ENCODE results near the gene ADGRL2.

DNA sequence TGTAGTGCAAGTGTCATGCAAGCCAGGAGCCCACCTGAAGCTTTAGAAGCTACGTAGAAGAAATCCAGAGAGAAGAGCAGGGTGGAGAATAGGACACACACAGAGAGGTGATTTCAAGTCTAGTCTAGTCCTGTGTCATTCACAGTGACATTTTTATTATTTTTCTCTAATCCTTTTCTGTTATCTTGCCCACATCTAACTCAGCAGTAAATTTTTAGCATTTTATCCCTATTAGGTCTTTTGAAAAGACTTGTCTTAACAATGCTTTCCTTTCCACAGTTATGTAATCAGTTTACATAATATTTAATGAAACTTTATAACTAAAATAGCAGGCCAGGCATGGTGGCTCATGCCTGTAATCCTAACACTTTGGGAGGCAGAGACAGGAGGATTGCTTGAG lies 198.6 kb downstream of the ADGRL2 start:
- TF ChIP-seq, protein P1, sequence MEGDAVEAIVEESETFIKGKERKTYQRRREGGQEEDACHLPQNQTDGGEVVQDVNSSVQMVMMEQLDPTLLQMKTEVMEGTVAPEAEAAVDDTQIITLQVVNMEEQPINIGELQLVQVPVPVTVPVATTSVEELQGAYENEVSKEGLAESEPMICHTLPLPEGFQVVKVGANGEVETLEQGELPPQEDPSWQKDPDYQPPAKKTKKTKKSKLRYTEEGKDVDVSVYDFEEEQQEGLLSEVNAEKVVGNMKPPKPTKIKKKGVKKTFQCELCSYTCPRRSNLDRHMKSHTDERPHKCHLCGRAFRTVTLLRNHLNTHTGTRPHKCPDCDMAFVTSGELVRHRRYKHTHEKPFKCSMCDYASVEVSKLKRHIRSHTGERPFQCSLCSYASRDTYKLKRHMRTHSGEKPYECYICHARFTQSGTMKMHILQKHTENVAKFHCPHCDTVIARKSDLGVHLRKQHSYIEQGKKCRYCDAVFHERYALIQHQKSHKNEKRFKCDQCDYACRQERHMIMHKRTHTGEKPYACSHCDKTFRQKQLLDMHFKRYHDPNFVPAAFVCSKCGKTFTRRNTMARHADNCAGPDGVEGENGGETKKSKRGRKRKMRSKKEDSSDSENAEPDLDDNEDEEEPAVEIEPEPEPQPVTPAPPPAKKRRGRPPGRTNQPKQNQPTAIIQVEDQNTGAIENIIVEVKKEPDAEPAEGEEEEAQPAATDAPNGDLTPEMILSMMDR (IDR thresholded peaks at IDR 0.05): no peak
- TF ChIP-seq POLR2AphosphoS5 (IDR thresholded peaks at IDR 0.05) (no peak), POLR2A (IDR thresholded peaks at IDR 0.05; ENCODE audit: low read depth) (no peak), EP300 (IDR thresholded peaks at IDR 0.05) (no peak)

Data from esophagus muscularis mucosa (tissue), 4 donors.